Lower leg skin (tissue), 4 donors: Measurements from ENCODE around the gene LRRC27. TPM values are rescaled to one million over a fixed set of nuclear protein-coding genes. Genes with fewer than 3 reads are reported as not detected.
A peak's percentile ranks its signal among the peaks of the same experiment; 100 is the strongest.

Experiments used
- DNase-seq, 2 donors: peaks; one replicate each; pipeline ENCODE4 v3.0.0-alpha.2; 2019; ENCODE audit warnings: low spot score in 2 of 2
- H3K4me3 ChIP-seq: fragments of 200-600 bp; sonication (generic); 2 replicates; pipeline ENCODE4 v1.5.1; 2017; ENCODE audit warnings: mild to moderate bottlenecking, low read depth; ENCODE audit not compliant: poor library complexity, severe bottlenecking
- POLR2A ChIP-seq, 2 donors: fragments of 450-650 bp; IDR thresholded peaks; one replicate each; pipeline ENCODE4 v1.6.1; 2016 to 2017; ENCODE audit warnings: antibody characterized with exemption in 2 of 2, mild to moderate bottlenecking in 1 of 2, moderate library complexity in 1 of 2
- WGBS, 2 donors: methylation state at CpG; one replicate each; pipeline ENCODE4 v1.1.5; 2018; 5-methylcytosine and 5-hydroxymethylcytosine counted together
- intact Hi-C: fragments of 100-400 bp; cut with DNase I; formaldehyde crosslinking; loops from one replicate; pipeline ENCODE4 v1.15.0; 2023; ENCODE audit warnings: low total_unique reads
- total RNA-seq, 4 donors: library from RNA; depleted of rRNA; stranded (reverse); fragments of >200 nt; gene quantifications; one replicate each; pipeline ENCODE4 v1.1.0, GENCODE V29; 2016
- TF ChIP-seq, protein P1 (sequence below), 3 donors: fragments of 450-650 bp; IDR thresholded peaks; one replicate each; pipeline ENCODE4 v1.5.1; 2016; ENCODE audit warnings: antibody characterized with exemption in 3 of 3, mild to moderate bottlenecking in 3 of 3, moderate library complexity in 2 of 3

LRRC27 gene
- total RNA-seq, 4 donors from 2014 or later = 3.1 to 11.3 (median 8.5) TPM

DNA sequence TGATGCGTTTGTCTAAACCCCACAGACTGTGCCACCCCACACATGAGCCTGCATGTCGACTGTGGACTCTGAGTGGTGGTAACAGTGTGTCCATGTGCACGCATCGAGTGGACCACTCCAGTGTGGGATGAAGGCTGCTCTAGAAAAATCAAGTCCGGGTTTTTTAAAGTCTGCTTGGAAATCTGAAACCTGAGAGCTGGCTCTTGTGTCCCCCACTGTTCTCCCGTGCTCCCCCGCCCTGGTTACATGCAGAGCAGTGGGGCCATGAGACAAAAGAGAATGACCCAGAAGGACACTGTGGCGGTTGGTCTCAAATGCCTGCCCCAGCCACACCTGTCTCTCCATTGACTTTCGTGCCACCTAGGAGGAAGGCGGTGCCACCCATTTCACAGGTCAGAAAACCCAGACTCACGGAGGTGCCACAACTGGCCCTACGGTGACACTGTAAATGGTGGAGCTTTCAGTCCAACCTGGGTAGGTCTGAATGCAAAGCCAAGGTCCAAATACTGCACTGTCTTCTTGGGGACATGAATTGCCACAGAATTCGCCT lies 37.7 kb downstream of the LRRC27 start:
- intact Hi-C loops = loop anchor here (10.0 kb wide), 1 partner anchor 275 kb away; no protein-coding TSS in a partner anchor
- no peak overlapping the region for H3K4me3 ChIP-seq
- 92 to 93% methylated on average over 13 of the region's 13 CpGs for WGBS, 2 donors
- TF ChIP-seq, protein P1, sequence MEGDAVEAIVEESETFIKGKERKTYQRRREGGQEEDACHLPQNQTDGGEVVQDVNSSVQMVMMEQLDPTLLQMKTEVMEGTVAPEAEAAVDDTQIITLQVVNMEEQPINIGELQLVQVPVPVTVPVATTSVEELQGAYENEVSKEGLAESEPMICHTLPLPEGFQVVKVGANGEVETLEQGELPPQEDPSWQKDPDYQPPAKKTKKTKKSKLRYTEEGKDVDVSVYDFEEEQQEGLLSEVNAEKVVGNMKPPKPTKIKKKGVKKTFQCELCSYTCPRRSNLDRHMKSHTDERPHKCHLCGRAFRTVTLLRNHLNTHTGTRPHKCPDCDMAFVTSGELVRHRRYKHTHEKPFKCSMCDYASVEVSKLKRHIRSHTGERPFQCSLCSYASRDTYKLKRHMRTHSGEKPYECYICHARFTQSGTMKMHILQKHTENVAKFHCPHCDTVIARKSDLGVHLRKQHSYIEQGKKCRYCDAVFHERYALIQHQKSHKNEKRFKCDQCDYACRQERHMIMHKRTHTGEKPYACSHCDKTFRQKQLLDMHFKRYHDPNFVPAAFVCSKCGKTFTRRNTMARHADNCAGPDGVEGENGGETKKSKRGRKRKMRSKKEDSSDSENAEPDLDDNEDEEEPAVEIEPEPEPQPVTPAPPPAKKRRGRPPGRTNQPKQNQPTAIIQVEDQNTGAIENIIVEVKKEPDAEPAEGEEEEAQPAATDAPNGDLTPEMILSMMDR (IDR thresholded peaks at IDR 0.05) = no peak
- TF ChIP-seq POLR2A (IDR thresholded peaks at IDR 0.05) = no peak
- DNase-seq = no peak

DNA sequence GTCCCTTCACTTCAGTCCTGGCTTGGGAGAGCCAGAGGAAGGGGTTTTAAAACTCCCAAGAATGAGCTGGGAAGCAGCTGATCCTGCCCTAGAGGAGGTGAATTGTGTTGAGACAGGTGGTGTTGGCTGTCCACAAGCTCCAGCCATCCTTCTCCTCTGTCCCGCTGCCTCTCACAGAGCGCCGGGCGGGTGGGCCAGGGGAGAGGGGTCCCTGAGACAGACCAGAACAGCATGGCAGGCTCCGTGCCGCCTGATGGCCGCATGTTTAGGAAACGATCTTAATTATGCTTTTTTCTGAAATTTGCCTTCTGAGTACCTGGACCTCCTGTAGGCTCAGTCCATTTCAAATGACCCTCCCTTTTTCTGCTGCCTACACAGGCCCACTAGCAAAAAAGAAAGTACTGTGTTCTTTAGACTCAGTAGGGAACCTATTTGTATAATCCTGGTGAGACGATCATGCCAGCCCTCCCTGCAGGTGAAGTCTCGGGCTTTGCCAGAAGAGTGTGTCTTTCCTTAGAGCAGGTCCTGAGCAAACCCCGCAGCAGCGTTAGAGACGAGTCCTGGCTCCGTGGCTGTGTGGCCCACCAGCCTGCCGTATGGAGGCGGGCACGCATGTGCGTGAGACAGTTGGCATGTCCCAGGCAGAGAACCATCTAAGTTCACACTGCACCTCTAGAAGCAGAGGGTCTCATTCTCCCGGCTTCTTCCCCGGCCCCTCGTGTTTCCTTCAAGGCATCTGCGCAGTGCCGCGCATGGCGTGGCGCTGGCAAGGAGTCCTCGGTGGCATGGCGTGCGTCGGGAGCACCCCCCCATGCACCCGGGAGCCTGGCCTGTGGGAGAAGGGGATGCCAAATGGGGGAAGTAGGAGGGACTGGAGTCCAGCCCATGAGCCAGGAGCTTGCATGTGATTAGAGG lies 38.7 kb downstream of the LRRC27 start:
- no peak for DNase-seq
- WGBS, 2 donors = 95% methylated on average over 31 of the region's 31 CpGs
- no peak for TF ChIP-seq POLR2A (IDR thresholded peaks at IDR 0.05)
- TF ChIP-seq, protein P1 (IDR thresholded peaks at IDR 0.05) = no peak

DNA sequence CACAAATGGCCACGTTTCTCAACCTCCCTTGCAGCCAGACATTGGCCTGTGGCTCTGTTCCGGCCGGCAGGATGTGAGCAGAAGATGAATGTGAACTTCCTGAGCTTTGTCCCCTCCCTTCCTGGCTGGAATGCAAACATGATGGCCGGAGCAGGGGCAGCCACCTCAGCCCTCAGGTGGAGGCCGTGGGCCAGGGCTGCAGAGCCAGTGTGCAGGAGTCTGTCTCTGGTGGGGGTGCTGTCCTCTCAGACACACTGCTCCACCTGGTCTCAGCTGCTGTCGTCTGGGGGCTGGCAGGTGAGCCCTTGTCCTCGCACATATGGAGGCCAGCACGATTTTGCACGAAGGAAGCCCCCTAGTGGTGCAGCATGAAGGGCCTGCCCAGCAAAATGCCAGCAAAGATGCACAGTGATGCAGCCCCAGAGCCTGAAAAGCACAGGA lies 39.7 kb downstream of the LRRC27 start:
- DNase-seq = peak in 1 of 2 donors; percentile 81
- WGBS, 2 donors = 90% methylated on average over 8 to 9 of the region's 9 CpGs
- intact Hi-C loops = loop anchor here (10.0 kb wide), 1 partner anchor 273 kb away; no protein-coding TSS in a partner anchor
- no peak for TF ChIP-seq POLR2A (IDR thresholded peaks at IDR 0.05)
- TF ChIP-seq, protein P1 (IDR thresholded peaks at IDR 0.05) = no peak
- no peak overlapping the region for H3K4me3 ChIP-seq

More for the DNA sequence above, 38.7 kb downstream of the LRRC27 start:
- no peak overlapping the region for H3K4me3 ChIP-seq
- intact Hi-C loops = loop anchor here (10.0 kb wide), 1 partner anchor 274 kb away; no protein-coding TSS in a partner anchor

DNA sequence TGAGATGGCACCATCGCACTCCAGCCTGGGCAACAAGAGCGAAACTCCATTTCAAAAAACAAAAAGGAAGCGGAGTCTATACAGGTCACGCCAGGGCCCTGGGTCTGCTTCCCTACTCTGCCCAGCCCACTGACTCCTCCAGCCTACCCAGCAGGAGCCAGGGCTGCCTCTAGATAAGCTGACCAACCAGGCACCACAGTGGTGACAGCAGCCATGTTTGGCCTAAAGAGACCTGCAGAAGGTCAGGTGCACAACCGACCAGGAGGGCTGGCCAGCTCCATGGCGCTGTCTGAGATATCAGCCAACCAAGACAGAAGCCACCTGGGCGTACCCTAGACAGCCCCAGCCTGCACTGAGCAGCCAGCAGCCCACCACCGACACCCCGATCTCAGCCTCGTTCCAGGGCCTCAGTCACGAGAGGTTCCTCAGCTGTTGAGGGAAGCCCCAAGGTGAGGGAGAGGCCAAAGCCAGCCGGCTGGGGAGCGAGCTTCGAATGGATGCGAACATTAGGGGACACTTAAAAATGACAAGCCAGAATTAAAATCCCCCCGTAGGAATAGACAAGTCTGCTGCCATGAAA lies 40.6 kb downstream of the LRRC27 start:
- no peak overlapping the region for H3K4me3 ChIP-seq
- peak in 1 of 2 donors; percentile 77 for DNase-seq
- TF ChIP-seq, protein P1 (IDR thresholded peaks at IDR 0.05) = no peak
- TF ChIP-seq POLR2A (IDR thresholded peaks at IDR 0.05) = no peak
- 90 to 93% methylated on average over 16 of the region's 16 CpGs for WGBS, 2 donors
- intact Hi-C loops = loop anchor here (10.0 kb wide), 1 partner anchor 272 kb away; no protein-coding TSS in a partner anchor

DNA sequence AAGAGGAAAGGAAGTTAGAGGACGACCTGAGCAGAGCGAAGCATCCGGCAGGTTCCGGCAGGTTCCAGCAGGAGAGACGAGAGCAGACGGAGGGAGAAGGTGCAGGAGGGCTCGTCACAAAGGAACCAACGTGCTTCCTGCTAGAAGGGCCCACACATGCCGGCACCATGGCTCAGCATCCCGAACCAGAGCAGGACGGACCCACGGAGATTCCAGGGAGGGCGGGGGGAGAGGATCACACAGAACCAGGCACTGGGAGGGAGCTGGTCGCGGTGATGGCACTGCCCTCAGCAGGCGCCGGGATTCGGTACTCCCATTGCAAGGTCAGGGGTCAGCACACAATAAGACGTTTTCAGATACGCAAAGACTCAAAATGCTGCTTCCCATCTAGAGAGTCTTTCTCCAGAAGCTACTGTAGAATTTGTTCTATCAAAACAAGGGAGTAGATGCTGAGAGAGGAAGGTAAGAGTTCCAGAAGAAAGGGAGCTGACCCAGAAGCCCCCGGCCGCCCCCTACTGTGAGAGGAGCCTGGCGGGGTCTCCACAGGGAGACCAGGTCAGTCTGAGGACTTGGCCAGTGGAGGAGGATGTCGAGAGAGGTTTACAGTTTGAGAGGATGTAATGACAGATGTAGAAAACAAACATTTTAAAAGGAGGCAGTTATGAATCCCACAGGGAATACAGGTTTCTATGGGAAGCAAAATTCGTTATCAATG lies 41.4 kb downstream of the LRRC27 start:
- no peak overlapping the region for H3K4me3 ChIP-seq
- TF ChIP-seq POLR2A (IDR thresholded peaks at IDR 0.05) = no peak
- TF ChIP-seq, protein P1 (IDR thresholded peaks at IDR 0.05) = no peak
- intact Hi-C loops = loop anchor here (10.0 kb wide), 1 partner anchor 271 kb away; no protein-coding TSS in a partner anchor
- DNase-seq = peak in 1 of 2 donors; percentile 79
- WGBS, 2 donors = 71 to 75% methylated on average over 25 of the region's 25 CpGs
